Measurements from ENCODE around the gene CDK14. TPM values are rescaled to one million over a fixed set of nuclear protein-coding genes. Genes with fewer than 3 reads are reported as not detected.
A peak's percentile ranks its signal among the peaks of the same experiment; 100 is the strongest.

Gene CDK14
- total RNA-seq, 2 donors from 2014 or later, result 0.49 to 1.7 TPM

GRCh38 chr7:90708841-90709317 lies 112.8 kb downstream of the CDK14 start:
- peak; percentile 15 to 19 for DNase-seq
- ATAC-seq (replicated peaks in 1 of 2), result peak in 1 of 2 donors; percentile 52
- H3K4me3 Mint-ChIP-seq, result no peak overlapping the region
- no peaks in the 10 kb centered on the region for H3K36me3 Mint-ChIP-seq (ENCODE audit: insufficient read depth in 2 of 2)
- H3K9me3 Mint-ChIP-seq, result no peaks in the 10 kb centered on the region
- H3K27ac Mint-ChIP-seq, result no peak overlapping the region
- H3K4me1 Mint-ChIP-seq (ENCODE audit: low read depth), result no peaks in the 10 kb centered on the region
- H3K27me3 Mint-ChIP-seq (ENCODE audit: low read depth), result peaks cover 7% of the 10 kb centered on the region

GRCh38 chr7:90709501-90710465 lies 113.7 kb downstream of the CDK14 start:
- no peak overlapping the region for H3K4me3 Mint-ChIP-seq

DNA sequence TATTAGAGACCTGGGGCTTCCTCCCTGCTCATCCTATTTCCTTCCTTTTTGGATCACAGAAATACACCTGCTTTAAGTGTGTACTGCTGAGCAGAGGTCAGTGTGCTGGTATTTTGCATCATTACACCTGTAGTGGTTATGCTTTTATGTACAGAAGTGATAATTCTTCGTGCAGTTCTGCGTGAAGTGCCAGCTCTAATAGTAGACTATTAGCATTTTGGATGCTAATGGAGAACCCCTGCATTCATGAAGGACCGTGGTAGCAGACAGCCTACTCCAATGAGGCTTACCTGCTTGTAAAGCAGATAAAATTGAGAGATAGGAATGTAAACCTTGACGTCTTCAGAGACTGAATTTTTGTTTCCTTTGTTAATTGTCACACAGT lies 114.3 kb downstream of the CDK14 start:
- DNase-seq, result no peak
- H3K36me3 Mint-ChIP-seq (ENCODE audit: insufficient read depth in 2 of 2), result no peaks in the 10 kb centered on the region
- H3K4me3 Mint-ChIP-seq, result no peak overlapping the region
- H3K27me3 Mint-ChIP-seq (ENCODE audit: low read depth), result peaks cover 7% of the 10 kb centered on the region
- H3K9me3 Mint-ChIP-seq, result no peaks in the 10 kb centered on the region
- H3K4me1 Mint-ChIP-seq (ENCODE audit: low read depth), result no peaks in the 10 kb centered on the region
- no peak for ATAC-seq (replicated peaks in 1 of 2)
- H3K27ac Mint-ChIP-seq, result no peak overlapping the region

More at GRCh38 chr7:90709501-90710465, 113.7 kb downstream of the CDK14 start:
- H3K27ac Mint-ChIP-seq, result no peak overlapping the region
- ATAC-seq (replicated peaks in 1 of 2) (no peak), DNase-seq (no peak)
- H3K36me3 Mint-ChIP-seq (ENCODE audit: insufficient read depth in 2 of 2), result no peaks in the 10 kb centered on the region
- H3K4me1 Mint-ChIP-seq (ENCODE audit: low read depth), result no peaks in the 10 kb centered on the region
- peaks cover 7% of the 10 kb centered on the region for H3K27me3 Mint-ChIP-seq (ENCODE audit: low read depth)
- no peaks in the 10 kb centered on the region for H3K9me3 Mint-ChIP-seq

- peaks cover 7% of the 10 kb centered on the region for H3K27me3 Mint-ChIP-seq (ENCODE audit: low read depth)
- H3K36me3 Mint-ChIP-seq (ENCODE audit: insufficient read depth in 2 of 2), result no peaks in the 10 kb centered on the region
- H3K9me3 Mint-ChIP-seq, result no peaks in the 10 kb centered on the region
- no peaks in the 10 kb centered on the region for H3K4me1 Mint-ChIP-seq (ENCODE audit: low read depth)
- H3K27ac Mint-ChIP-seq, result no peak overlapping the region
- no peak overlapping the region for H3K4me3 Mint-ChIP-seq
- ATAC-seq (replicated peaks in 1 of 2) (no peak), DNase-seq (no peak)
These were observed 117.5 kb downstream of the CDK14 start for GRCh38 chr7:90713628-90714027.

DNA sequence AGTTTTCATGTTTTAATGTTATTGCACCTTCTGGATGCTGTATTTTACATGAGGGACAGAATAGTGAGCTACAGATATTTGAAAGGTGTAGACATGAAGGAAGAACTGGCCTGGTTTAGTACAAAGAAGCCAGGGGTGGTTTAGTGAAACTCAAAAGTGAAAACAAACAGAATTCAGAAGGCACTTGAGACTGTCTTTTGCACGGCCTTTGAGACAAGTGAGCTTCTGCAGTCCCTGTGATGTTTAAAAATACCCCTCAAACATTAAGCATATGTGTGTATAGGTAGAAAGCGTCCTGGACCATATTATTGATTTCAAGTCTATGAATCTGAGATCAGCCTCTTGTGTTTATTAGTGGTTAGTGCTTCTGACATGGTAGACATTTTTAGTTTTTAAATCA lies 118.9 kb downstream of the CDK14 start:
- DNase-seq (no peak), ATAC-seq (replicated peaks in 1 of 2) (no peak)
- Mint-ChIP-seq H3K27ac (no peak overlapping the region), H3K27me3 (ENCODE audit: low read depth) (peaks cover 4% of the 10 kb centered on the region), H3K4me3 (no peak overlapping the region), H3K9me3 (no peaks in the 10 kb centered on the region), H3K4me1 (ENCODE audit: low read depth) (no peaks in the 10 kb centered on the region), H3K36me3 (ENCODE audit: insufficient read depth in 2 of 2) (no peaks in the 10 kb centered on the region)

- ATAC-seq (replicated peaks in 1 of 2), result no peak
- H3K27me3 Mint-ChIP-seq (ENCODE audit: low read depth), result no peaks in the 10 kb centered on the region
- no peaks in the 10 kb centered on the region for H3K36me3 Mint-ChIP-seq (ENCODE audit: insufficient read depth in 2 of 2)
- no peak for DNase-seq
- H3K9me3 Mint-ChIP-seq, result no peaks in the 10 kb centered on the region
- no peak overlapping the region for H3K4me3 Mint-ChIP-seq
- H3K27ac Mint-ChIP-seq, result no peak overlapping the region
- H3K4me1 Mint-ChIP-seq (ENCODE audit: low read depth), result no peaks in the 10 kb centered on the region
These were observed 121.4 kb downstream of the CDK14 start for GRCh38 chr7:90717296-90718060.

- H3K9me3 Mint-ChIP-seq, result no peaks in the 10 kb centered on the region
- ATAC-seq (replicated peaks in 1 of 2) (no peak), DNase-seq (no peak)
- no peaks in the 10 kb centered on the region for H3K36me3 Mint-ChIP-seq (ENCODE audit: insufficient read depth in 2 of 2)
- H3K27ac Mint-ChIP-seq, result no peak overlapping the region
- no peaks in the 10 kb centered on the region for H3K4me1 Mint-ChIP-seq (ENCODE audit: low read depth)
- H3K4me3 Mint-ChIP-seq, result no peak overlapping the region
- H3K27me3 Mint-ChIP-seq (ENCODE audit: low read depth), result no peaks in the 10 kb centered on the region
These were observed 123.0 kb downstream of the CDK14 start for GRCh38 chr7:90719155-90719554.

DNA sequence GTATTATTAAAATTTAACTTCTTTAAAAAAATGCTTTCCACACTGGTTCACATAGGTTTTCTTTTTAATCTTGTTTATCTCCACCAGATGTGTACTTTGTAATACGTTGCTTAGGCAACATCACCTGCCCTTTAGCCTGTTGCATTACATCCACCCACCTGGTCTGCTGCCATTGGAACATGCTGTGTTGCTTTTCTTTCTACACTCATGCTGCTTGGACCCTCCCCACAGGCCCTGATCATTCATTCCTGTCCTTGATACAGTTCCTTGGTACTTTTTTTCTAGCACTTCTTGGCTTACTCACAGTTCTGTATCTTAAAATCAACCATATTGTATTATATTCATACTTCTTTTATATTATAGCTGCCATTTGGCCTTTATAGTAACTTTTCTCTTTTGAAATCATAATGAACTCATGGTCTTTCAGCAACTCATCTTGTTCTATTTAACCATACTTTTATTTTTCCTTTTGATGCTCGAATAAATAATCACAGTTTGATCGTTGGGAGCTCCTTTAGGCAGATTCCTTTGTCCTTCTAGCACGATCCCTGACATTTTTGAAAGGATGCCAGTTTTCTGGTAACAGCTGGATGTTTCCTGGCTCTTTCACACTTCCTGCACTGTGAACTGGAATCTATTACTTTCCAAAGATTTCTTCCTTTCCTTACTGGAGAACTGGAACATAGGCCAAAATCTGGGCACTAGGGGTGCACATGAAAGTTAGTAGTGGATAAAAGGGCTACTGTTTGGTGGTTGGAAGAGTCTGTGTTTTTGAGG lies 125.1 kb downstream of the CDK14 start:
- DNase-seq, result no peak
- no peaks in the 10 kb centered on the region for H3K4me1 Mint-ChIP-seq (ENCODE audit: low read depth)
- H3K27me3 Mint-ChIP-seq (ENCODE audit: low read depth), result no peaks in the 10 kb centered on the region
- ATAC-seq (replicated peaks in 1 of 2), result no peak
- no peak overlapping the region for H3K27ac Mint-ChIP-seq
- no peaks in the 10 kb centered on the region for H3K36me3 Mint-ChIP-seq (ENCODE audit: insufficient read depth in 2 of 2)
- H3K9me3 Mint-ChIP-seq, result no peaks in the 10 kb centered on the region
- H3K4me3 Mint-ChIP-seq, result no peak overlapping the region

GRCh38 chr7:90721869-90722431 lies 125.8 kb downstream of the CDK14 start:
- H3K27ac Mint-ChIP-seq, result no peak overlapping the region
- no peaks in the 10 kb centered on the region for H3K9me3 Mint-ChIP-seq
- H3K4me1 Mint-ChIP-seq (ENCODE audit: low read depth), result no peaks in the 10 kb centered on the region
- no peaks in the 10 kb centered on the region for H3K27me3 Mint-ChIP-seq (ENCODE audit: low read depth)
- H3K36me3 Mint-ChIP-seq (ENCODE audit: insufficient read depth in 2 of 2), result no peaks in the 10 kb centered on the region
- DNase-seq, result no peak
- H3K4me3 Mint-ChIP-seq, result no peak overlapping the region
- no peak for ATAC-seq (replicated peaks in 1 of 2)

- no peaks in the 10 kb centered on the region for H3K4me1 Mint-ChIP-seq (ENCODE audit: low read depth)
- ATAC-seq (replicated peaks in 1 of 2) (no peak), DNase-seq (no peak)
- H3K27me3 Mint-ChIP-seq (ENCODE audit: low read depth), result no peaks in the 10 kb centered on the region
- no peaks in the 10 kb centered on the region for H3K9me3 Mint-ChIP-seq
- no peaks in the 10 kb centered on the region for H3K36me3 Mint-ChIP-seq (ENCODE audit: insufficient read depth in 2 of 2)
- no peak overlapping the region for H3K27ac Mint-ChIP-seq
- H3K4me3 Mint-ChIP-seq, result no peak overlapping the region
These were observed 127.1 kb downstream of the CDK14 start for GRCh38 chr7:90723233-90723632.

GRCh38 chr7:90723866-90724265 lies 127.7 kb downstream of the CDK14 start:
- Mint-ChIP-seq H3K36me3 (ENCODE audit: insufficient read depth in 2 of 2) (no peaks in the 10 kb centered on the region), H3K4me1 (ENCODE audit: low read depth) (no peaks in the 10 kb centered on the region), H3K4me3 (no peak overlapping the region), H3K27me3 (ENCODE audit: low read depth) (no peaks in the 10 kb centered on the region), H3K27ac (no peak overlapping the region), H3K9me3 (no peaks in the 10 kb centered on the region)
- ATAC-seq (replicated peaks in 1 of 2), result no peak
- DNase-seq, result no peak

- DNase-seq, result no peak
- ATAC-seq (replicated peaks in 1 of 2), result no peak
- Mint-ChIP-seq H3K4me3 (no peak overlapping the region), H3K4me1 (ENCODE audit: low read depth) (no peaks in the 10 kb centered on the region), H3K36me3 (ENCODE audit: insufficient read depth in 2 of 2) (peaks cover 0 to 2% of the 10 kb centered on the region in 2 donors), H3K27me3 (ENCODE audit: low read depth) (no peaks in the 10 kb centered on the region), H3K27ac (no peak overlapping the region), H3K9me3 (peaks cover 2 to 3% of the 10 kb centered on the region in 2 donors)
These were observed 130.0 kb downstream of the CDK14 start for GRCh38 chr7:90726120-90726519.
